Endothelial cell of umbilical vein (primary cell): Measurements from ENCODE around the gene MACF1. TPM values are rescaled to one million over a fixed set of nuclear protein-coding genes. Genes with fewer than 3 reads are reported as not detected.

Experiments used
- BruUV-seq: library from RNA; stranded (reverse); fragments of 400-500 nt; replicated peaks from 2 replicates; lab custom pipeline; 2021; lab: Mats Ljungman, UMichigan
- CTCF ChIA-PET: fragments of 300-600, 350-600 bp; sonication (Branson Sonifier 250); formaldehyde crosslinking; loops from one replicate; lab custom pipeline; 2021; ENCODE audit warnings: antibody characterized with exemption, inconsistent platforms; lab: Charles Lee
- POLR2A ChIA-PET: fragments of 300-600, 350-600 bp; sonication (Branson Sonifier 250); formaldehyde crosslinking; loops from one replicate; lab custom pipeline; 2021; ENCODE audit warnings: antibody characterized with exemption, inconsistent platforms; lab: Charles Lee
- DNase-seq: peaks from one replicate; pipeline ENCODE4 v3.0.0-alpha.2; 2011; ENCODE audit warnings: low read depth, low spot score
- FAIRE-seq: peaks from 2 replicates; lab custom pipeline; 2011; peaks lifted over from hg19 to GRCh38; lab: Jason Lieb, UNC
- H2AFZ ChIP-seq: 2 replicates; pipeline ENCODE4 v1.6.0; 2012; ENCODE audit warnings: low read depth, low read length, control low read depth, inconsistent platforms
- H3K27ac ChIP-seq: 2 replicates; pipeline ENCODE4 v1.5.1; 2011; ENCODE audit warnings: low read depth, mild to moderate bottlenecking, control low read depth, low read length, moderate library complexity; ENCODE audit not compliant: insufficient read depth
- H3K27me3 ChIP-seq, 2 experiments: 2 replicates each; pipeline versions ENCODE4 v1.6.0 to v1.6.1; 2011; ENCODE audit warnings: low read length in 2 of 2, mixed read lengths in 1 of 2; ENCODE audit not compliant: control insufficient read depth in 2 of 2, insufficient read depth in 2 of 2
- H3K36me3 ChIP-seq, 2 experiments: 2 replicates in 1 of 2; 3 replicates in 1 of 2; pipeline ENCODE4 v1.5.1; 2011; ENCODE audit warnings: low read length in 2 of 2, mild to moderate bottlenecking in 1 of 2, moderate library complexity in 1 of 2; ENCODE audit not compliant: control insufficient read depth in 2 of 2, insufficient read depth in 2 of 2; ENCODE audit errors: extremely low read depth in 1 of 2
- H3K4me1 ChIP-seq: 3 replicates; pipeline ENCODE4 v1.5.1; 2011; ENCODE audit warnings: mild to moderate bottlenecking, low read length; ENCODE audit not compliant: control insufficient read depth, insufficient read depth; ENCODE audit errors: extremely low read depth
- H3K4me2 ChIP-seq: 2 replicates; pipeline ENCODE4 v1.6.1; 2011; ENCODE audit warnings: low read length, control low read depth, mixed read lengths; ENCODE audit not compliant: insufficient read depth
- H3K4me3 ChIP-seq, 3 experiments: fragments of 200-600 bp in 1 of 3; sonication (generic), shearing (Covaris generic) in 1 of 3; replicated peaks in 1 of 3; 2 replicates each; pipeline ENCODE4 v1.5.1; 2011 to 2016; ENCODE audit warnings: control low read depth in 3 of 3, low read length in 3 of 3, mild to moderate bottlenecking in 2 of 3, inconsistent platforms in 1 of 3, low read depth in 1 of 3, moderate library complexity in 1 of 3; ENCODE audit not compliant: insufficient read depth in 1 of 3
- H3K79me2 ChIP-seq: 2 replicates; pipeline ENCODE4 v1.6.0; 2012; ENCODE audit warnings: low read length, inconsistent platforms; ENCODE audit not compliant: control insufficient read depth, insufficient read depth
- H3K9ac ChIP-seq: replicated peaks from 2 replicates; pipeline ENCODE3; 2011; ENCODE audit warnings: low read length, control low read depth; ENCODE audit not compliant: insufficient read depth; ENCODE audit errors: extremely low read depth
- H3K9me1 ChIP-seq: replicated peaks from 3 replicates; pipeline ENCODE4 v1.6.0; 2011; ENCODE audit warnings: mild to moderate bottlenecking, low read length; ENCODE audit not compliant: control insufficient read depth, insufficient read depth; ENCODE audit errors: extremely low read depth
- H3K9me3 ChIP-seq: replicated peaks from 2 replicates; pipeline ENCODE4 v1.5.1; 2012; ENCODE audit warnings: low read length, inconsistent platforms; ENCODE audit not compliant: control insufficient read depth, insufficient read depth
- H4K20me1 ChIP-seq: replicated peaks from 2 replicates; pipeline ENCODE3; 2011; ENCODE audit warnings: mild to moderate bottlenecking, low read length; ENCODE audit not compliant: control insufficient read depth, insufficient read depth; ENCODE audit errors: extremely low read depth
- CTCF ChIP-seq, 2 donors: IDR thresholded peaks; 1 replicate in 1 of 2; 2 replicates in 1 of 2; pipeline ENCODE4 v1.5.1; 2011; ENCODE audit warnings: low read length in 2 of 2, mild to moderate bottlenecking in 2 of 2, moderate library complexity in 2 of 2, control low read depth in 1 of 2, inconsistent platforms in 1 of 2, low read depth in 1 of 2; ENCODE audit not compliant: insufficient read depth in 1 of 2; ENCODE audit errors: extremely low read depth in 1 of 2
- EZH2 ChIP-seq: IDR thresholded peaks from 2 replicates; pipeline ENCODE4 v1.6.1; 2012; ENCODE audit warnings: borderline replicate concordance, low read depth, mild to moderate bottlenecking, moderate library complexity, low read length, inconsistent platforms; ENCODE audit not compliant: severe bottlenecking
- FOS ChIP-seq: IDR thresholded peaks from 2 replicates; pipeline ENCODE4 v1.6.1; 2011; ENCODE audit warnings: mild to moderate bottlenecking, low read length, moderate library complexity, borderline replicate concordance; ENCODE audit not compliant: insufficient read depth
- GATA2 ChIP-seq: IDR thresholded peaks from 2 replicates; pipeline ENCODE4 v1.7.0; 2011; ENCODE audit warnings: low read depth, mild to moderate bottlenecking, moderate library complexity, mixed read lengths, low read length; ENCODE audit not compliant: insufficient read length, insufficient read depth
- JUN ChIP-seq: IDR thresholded peaks from 2 replicates; pipeline ENCODE4 v1.6.1; 2011; ENCODE audit warnings: borderline replicate concordance, low read depth; ENCODE audit not compliant: insufficient read length, insufficient read depth
- MAX ChIP-seq: IDR thresholded peaks from 2 replicates; pipeline ENCODE4 v1.6.1; 2011; ENCODE audit not compliant: insufficient read depth, insufficient read length
- MYC ChIP-seq: IDR thresholded peaks from one replicate; pipeline ENCODE4 v1.6.1; 2011; ENCODE audit warnings: mild to moderate bottlenecking, low read depth, low read length
- POLR2A ChIP-seq: IDR thresholded peaks from 2 replicates; pipeline ENCODE4 v1.6.1; 2012; ENCODE audit warnings: low read depth, mild to moderate bottlenecking, control low read depth, low read length
- POLR2AphosphoS5 ChIP-seq: IDR thresholded peaks from 2 replicates; pipeline ENCODE4 v1.6.1; 2012; ENCODE audit warnings: low read depth, mild to moderate bottlenecking, control low read depth, low read length, moderate library complexity; ENCODE audit not compliant: insufficient read depth
- dilution Hi-C: fragments of 300-500 bp; cut with MboI; formaldehyde crosslinking; loops from one replicate; pipeline ENCODE4 v1.15.0; 2019; ENCODE audit warnings: low sequenced_read_pairs; ENCODE audit not compliant: extremely low pct_ligation_motif_present
- intact Hi-C: fragments of 100-400 bp; cut with micrococcal nuclease; formaldehyde crosslinking; loops from one replicate; pipeline ENCODE4 v1.10.0; 2022
- polyA plus RNA-seq, 4 experiments: library from polyadenylated mRNA; depleted of rRNA in 3 of 4; stranded (reverse) in 3 of 4; unstranded in 1 of 4; fragments of >200 nt; gene quantifications; 2 replicates each; pipeline versions ENCODE4 v1.2.1 to v1.2.3, GENCODE V29; 2011 to 2012; ENCODE audit warnings: missing spikeins in 1 of 4
- total RNA-seq: library from RNA; stranded (reverse); gene quantifications from 2 replicates; pipeline ENCODE4 v1.2.3, GENCODE V29; 2021

The MACF1 gene
- total and polyA plus RNA-seq, 2 donors (not counting 3 experiments of a cell fraction or from before 2014, with no cell fraction given): 122 to 587 TPM

- CTCF ChIA-PET: interaction anchor here (0.6 to 1.4 kb wide), 2 partner anchors 9 to 431 kb away, joined by 3 to 8 read pairs; no protein-coding TSS in a partner anchor
- dilution Hi-C loops: no loop called here
These were observed 325.5 kb downstream of the MACF1 start for GRCh38 chr1:39529901-39530535.

GRCh38 chr1:39531526-39531925 is 327.0 kb downstream of the MACF1 start:
- CTCF ChIA-PET: interaction anchor here (1.4 kb wide), 1 partner anchor 7 kb away, joined by 8 read pairs; no protein-coding TSS in a partner anchor
- H3K4me1 ChIP-seq: no peaks in the 10 kb centered on the region
- no peak overlapping the region for H3K4me3 ChIP-seq
- no peak overlapping the region for H3K4me2 ChIP-seq
- DNase-seq (no peak), FAIRE-seq (no peak)
- no peaks in the 10 kb centered on the region for H4K20me1 ChIP-seq
- no peaks in the 10 kb centered on the region for H3K9me1 ChIP-seq
- no peaks in the 10 kb centered on the region for H3K27me3 ChIP-seq
- intact Hi-C loops (no loop called here), dilution Hi-C loops (no loop called here)
- peaks cover 0 to 3% of the 10 kb centered on the region in 2 experiments for H3K36me3 ChIP-seq
- H3K9me3 ChIP-seq: no peaks in the 10 kb centered on the region
- POLR2A ChIA-PET: no interaction called here
- no TSS peak for BruUV-seq
- H3K9ac ChIP-seq: no peak overlapping the region
- TF ChIP-seq MYC (no peak), EZH2 (no peak), CTCF (IDR thresholded peaks at IDR 0.05; ENCODE audit: extremely low read depth in 1 of 2, insufficient read depth in 1 of 2, low read depth in 1 of 2, low read length in 2 of 2) (no peak), MAX (no peak), FOS (no peak), GATA2 (no peak), POLR2A (no peak), POLR2AphosphoS5 (no peak), JUN (no peak)
- H3K27ac ChIP-seq: no peak overlapping the region
- no peak overlapping the region for H2AFZ ChIP-seq
- no peaks in the 10 kb centered on the region for H3K79me2 ChIP-seq

More at GRCh38 chr1:39529901-39530535, 325.5 kb downstream of the MACF1 start:
- no peaks in the 10 kb centered on the region for H3K27me3 ChIP-seq
- H3K9me1 ChIP-seq: no peaks in the 10 kb centered on the region
- no TSS peak for BruUV-seq
- no peaks in the 10 kb centered on the region for H3K79me2 ChIP-seq
- intact Hi-C loops: no loop called here
- no peaks in the 10 kb centered on the region for H3K9me3 ChIP-seq
- FAIRE-seq (no peak), DNase-seq (no peak)
- no peak overlapping the region for H3K4me3 ChIP-seq
- no peaks in the 10 kb centered on the region for H3K4me1 ChIP-seq
- TF ChIP-seq JUN: no peak
- no peak for TF ChIP-seq POLR2A
- H3K36me3 ChIP-seq: peaks cover 0 to 3% of the 10 kb centered on the region in 2 experiments
- H3K9ac ChIP-seq: no peak overlapping the region
- H3K27ac ChIP-seq: no peak overlapping the region
- POLR2A ChIA-PET: no interaction called here
- no peak overlapping the region for H3K4me2 ChIP-seq
- H2AFZ ChIP-seq: no peak overlapping the region
- H4K20me1 ChIP-seq: no peaks in the 10 kb centered on the region
